Fibroblast of skin of back (primary cell): ENCODE data around the gene RRP7A.
A peak's percentile ranks its signal among the peaks of the same experiment; 100 is the strongest.
"Not testable (repeated sequence)": the region's sequence is repeated elsewhere in the genome, so short reads cannot be mapped to it uniquely, and the experiment has no call there.

Experiments
- DNase-seq: peaks from one replicate; pipeline ENCODE4 v3.0.0-alpha.2; 2013

Gene RRP7A

GRCh38 chr22:42493393-42493792, 26.2 kb downstream of the RRP7A start:
- no peak for DNase-seq

DNA sequence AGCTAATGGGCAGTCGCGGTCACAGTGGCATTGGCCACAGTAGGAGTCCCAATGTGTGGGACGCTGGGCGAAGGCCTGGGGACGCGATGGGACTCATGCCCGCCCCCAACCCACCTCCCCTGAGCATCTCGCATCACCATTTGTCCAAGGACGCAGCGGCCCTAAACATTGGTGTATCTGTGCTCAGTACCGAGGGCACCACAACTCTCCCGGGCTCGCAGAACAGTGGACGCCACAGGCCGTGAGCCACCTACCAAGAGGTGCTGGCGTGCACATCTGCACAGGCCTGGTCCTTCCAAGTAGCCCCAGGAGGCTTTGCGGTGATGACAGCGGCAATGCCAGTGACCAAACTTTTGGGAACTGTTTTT, 27.3 kb downstream of the RRP7A start:
- DNase-seq: no peak

DNA sequence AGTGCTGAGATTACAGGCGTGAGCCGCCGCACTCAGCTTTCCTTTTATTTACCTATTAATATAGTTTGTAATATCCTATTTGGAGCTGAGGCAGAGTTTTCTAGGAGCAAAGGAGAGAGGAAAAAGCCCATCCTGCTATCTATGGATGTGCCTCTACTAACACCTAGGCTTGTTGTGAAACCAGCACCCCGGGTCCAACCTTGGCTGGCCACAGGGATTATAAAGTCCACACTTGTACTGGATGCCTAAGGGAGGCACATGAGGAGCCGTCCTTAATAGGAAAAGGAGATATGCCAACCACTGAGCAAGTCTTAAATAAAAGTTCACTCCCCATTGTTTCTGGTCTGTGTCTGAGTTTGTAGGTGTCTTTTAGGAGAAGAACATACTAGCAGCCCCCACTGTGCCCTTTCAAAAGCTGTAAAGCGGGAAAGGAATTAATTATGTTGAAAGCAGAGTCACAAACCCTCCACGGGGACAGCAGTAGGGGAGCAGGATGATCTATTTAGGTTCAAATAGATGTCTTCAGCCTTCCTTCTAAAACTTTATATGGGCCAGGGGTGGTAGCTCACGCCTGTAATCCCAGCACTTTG, 29.3 kb downstream of the RRP7A start:
- DNase-seq: no peak

DNA sequence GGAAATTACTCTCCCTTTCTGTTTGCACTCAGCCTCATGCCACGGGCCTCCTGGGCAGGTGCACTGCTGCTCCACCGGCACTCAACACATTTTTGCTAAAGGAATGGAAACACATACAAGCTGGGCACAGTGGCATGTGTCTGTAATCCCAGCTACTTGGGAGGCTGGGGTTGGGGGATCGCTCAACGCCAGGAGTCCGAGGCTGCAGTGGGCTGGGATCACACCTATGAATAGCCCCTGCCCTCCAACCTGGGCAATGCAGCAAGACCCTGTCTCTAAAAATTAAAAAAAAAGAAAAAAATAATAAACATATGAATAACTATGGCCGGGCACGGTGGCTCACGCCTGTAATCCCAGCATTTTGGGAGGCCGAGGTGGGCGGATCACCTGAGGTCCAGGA, 30.6 kb downstream of the RRP7A start:
- DNase-seq: no peak

GRCh38 chr22:42484506-42484905, 35.1 kb downstream of the RRP7A start:
- no peak for DNase-seq

DNA sequence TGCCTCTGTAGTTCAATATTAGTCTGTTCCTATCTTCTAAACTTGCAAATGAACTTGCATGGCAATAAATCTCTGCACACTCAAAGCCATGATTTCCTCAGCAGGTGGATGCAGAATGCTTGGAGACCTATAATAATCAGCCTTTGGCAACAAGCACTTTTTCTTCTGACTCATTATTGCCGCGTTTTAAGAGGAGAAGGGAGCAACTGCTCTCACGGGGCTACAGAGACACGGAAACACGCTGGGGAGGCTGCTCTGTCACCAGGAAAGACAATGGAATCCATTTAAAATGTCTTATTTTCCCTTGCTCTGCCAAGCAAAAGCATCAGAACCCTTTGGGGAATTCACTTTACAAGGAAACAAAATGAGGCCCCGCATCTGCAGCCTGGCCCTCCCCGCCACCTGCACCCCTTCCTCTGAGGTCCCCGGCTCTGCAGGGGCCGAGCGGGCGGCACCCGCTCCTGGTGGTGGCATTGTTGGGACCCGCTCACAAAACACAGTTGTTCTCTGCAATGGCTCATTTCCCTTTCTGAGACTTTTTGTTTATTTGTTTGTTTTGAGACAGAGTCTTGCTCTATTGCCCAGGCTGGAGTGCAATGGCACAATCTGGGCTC, 35.9 kb downstream of the RRP7A start:
- not testable (repeated sequence) for DNase-seq

DNA sequence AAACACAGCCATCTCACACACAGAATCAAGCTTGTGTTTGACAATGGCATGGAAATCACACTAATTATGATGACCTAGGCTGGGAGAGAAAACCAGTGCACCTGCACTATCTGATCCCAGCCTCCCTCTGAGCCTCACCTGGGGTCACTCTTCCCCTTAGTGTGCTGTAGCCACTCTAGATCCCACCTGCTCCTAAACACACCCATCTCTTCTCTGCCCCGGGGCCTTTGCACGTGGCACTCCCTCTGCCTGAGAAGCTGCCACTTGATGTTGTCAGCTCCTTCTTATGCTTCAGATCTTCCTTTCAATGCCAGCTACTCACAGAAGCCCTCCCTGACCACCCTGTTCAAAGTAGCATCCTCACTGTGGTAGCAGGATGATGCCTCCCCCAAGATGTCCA, 44.5 kb downstream of the RRP7A start:
- no peak for DNase-seq

DNA sequence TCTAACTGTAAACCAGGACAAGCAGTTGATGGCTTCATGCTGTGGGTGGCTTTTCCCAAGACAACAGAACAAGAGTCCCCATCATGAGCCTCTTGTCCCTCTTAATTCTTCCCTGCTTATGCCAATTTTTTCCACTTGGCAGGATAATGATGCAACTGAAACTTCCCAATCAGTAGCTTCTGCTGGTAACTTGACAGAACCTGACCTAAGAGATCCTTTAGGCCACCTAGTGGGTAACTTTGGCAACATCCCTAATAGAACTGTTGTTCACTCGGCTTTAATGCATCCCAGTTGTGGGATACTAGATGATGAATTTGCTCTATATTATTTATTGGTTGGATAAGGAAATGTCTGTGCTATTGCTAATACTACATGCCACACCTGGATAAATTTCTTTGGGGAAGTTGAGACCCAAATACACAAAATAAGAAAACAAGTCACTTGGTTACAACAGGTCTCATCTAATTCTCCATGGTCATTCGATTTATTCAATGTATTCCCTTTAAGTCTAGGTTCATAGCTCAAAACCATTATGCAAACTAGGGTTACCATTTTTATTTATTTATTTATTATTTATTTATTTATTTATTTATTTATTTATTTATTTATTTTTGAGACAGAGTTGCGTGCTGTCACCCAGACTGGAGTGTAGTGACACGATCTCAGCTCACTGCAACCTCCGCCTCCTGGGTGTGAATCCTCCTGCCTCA, 46.0 kb downstream of the RRP7A start:
- peak; percentile 67 for DNase-seq

GRCh38 chr22:42472671-42473070, 46.9 kb downstream of the RRP7A start:
- DNase-seq: no peak

DNA sequence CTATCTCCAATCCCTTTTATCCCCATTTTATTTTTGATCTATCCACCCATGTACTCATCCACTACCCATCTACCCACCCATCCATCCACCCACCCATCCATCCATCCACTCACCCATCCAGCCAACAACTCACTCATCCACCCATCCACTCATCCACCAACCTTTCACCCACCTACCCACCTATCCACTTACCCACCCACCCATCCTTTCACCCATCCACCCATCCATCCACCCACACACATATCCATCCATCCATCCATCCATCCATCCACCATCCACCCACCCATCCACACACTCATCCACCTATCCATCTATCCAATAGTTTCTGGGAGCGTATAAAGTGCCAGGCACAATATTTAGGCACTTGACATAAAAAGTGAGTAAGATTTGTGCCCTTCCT, 48.2 kb downstream of the RRP7A start:
- DNase-seq: no peak

GRCh38 chr22:42470366-42471082, 49.1 kb downstream of the RRP7A start:
- DNase-seq: no peak

GRCh38 chr22:42468841-42469240, 50.8 kb downstream of the RRP7A start:
- DNase-seq: peak; percentile 7

DNA sequence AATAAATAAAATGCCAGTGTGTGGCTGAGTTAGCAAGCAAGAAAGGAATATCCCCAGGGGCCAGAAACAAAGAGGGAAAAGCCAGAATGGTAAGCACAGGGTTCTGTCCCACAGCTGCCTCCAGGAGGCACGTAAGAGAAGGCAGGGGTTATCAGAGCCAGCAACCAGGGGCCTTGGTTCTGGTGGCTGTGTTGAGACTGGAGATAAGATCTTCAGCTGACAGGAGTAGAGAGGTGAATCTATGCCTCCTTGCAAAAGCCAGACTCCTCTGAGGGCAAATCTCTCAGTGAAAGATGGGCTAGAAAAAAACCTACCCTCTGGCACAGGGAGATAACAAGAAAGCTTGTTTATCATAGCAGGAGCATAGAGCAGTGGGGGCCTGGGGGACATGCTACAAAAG, 57.6 kb downstream of the RRP7A start:
- no peak for DNase-seq

GRCh38 chr22:42461511-42461910, 58.1 kb downstream of the RRP7A start:
- no peak for DNase-seq
